Measurements from ENCODE around the gene RNLS.

GRCh38 chr10:88289342-88289741 lies 293.8 kb downstream of the RNLS start:
- TF ChIP-seq, protein P1, sequence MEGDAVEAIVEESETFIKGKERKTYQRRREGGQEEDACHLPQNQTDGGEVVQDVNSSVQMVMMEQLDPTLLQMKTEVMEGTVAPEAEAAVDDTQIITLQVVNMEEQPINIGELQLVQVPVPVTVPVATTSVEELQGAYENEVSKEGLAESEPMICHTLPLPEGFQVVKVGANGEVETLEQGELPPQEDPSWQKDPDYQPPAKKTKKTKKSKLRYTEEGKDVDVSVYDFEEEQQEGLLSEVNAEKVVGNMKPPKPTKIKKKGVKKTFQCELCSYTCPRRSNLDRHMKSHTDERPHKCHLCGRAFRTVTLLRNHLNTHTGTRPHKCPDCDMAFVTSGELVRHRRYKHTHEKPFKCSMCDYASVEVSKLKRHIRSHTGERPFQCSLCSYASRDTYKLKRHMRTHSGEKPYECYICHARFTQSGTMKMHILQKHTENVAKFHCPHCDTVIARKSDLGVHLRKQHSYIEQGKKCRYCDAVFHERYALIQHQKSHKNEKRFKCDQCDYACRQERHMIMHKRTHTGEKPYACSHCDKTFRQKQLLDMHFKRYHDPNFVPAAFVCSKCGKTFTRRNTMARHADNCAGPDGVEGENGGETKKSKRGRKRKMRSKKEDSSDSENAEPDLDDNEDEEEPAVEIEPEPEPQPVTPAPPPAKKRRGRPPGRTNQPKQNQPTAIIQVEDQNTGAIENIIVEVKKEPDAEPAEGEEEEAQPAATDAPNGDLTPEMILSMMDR (IDR thresholded peaks at IDR 0.05): no peak
- TF ChIP-seq NFE2L2 (conservative IDR thresholded peaks at IDR 0.05; ENCODE audit: low read length) (no peak), POLR2A (IDR thresholded peaks at IDR 0.05; ENCODE audit: low read length) (no peak), RFX5 (IDR thresholded peaks at IDR 0.05) (no peak)
